Motor neuron (in vitro differentiated cells): Measurements from ENCODE around the gene VSTM4. TPM values are rescaled to one million over a fixed set of nuclear protein-coding genes. Genes with fewer than 3 reads are reported as not detected.

ENCODE experiments used
- ATAC-seq, 8 experiments: fragments of 200-7000 bp; cut with Tn5 transposase; replicated peaks in 6 of 8; 2 replicates each; pipeline ENCODE4 v1.8.0; 2021; ENCODE audit warnings: mild to moderate bottlenecking in 8 of 8, moderate library complexity in 8 of 8
- H3K27ac ChIP-seq, 2 donors: fragments of 250-450 bp; sonication (Bioruptor Pico); 2 replicates each; pipeline ENCODE4 v1.9.0; 2021; ENCODE audit warnings: antibody characterized with exemption in 2 of 2, mild to moderate bottlenecking in 2 of 2, moderate library complexity in 1 of 2
- H3K4me1 ChIP-seq, 2 donors: fragments of 250-450 bp; sonication (Bioruptor Pico); replicated peaks in 1 of 2; 2 replicates each; pipeline ENCODE4 v1.6.1; 2021; ENCODE audit warnings: antibody characterized with exemption in 2 of 2, mild to moderate bottlenecking in 2 of 2, moderate library complexity in 1 of 2
- H3K4me3 ChIP-seq, 5 donors: fragments of 250-450 bp; sonication (Bioruptor Pico); 2 replicates each; pipeline ENCODE4 v1.9.0; 2021; ENCODE audit warnings: antibody characterized with exemption in 5 of 5, mild to moderate bottlenecking in 5 of 5, moderate library complexity in 4 of 5
- WGBS, 10 experiments: fragments of 450-650 bp; shearing (Covaris generic); methylation state at CpG; one replicate each; pipeline ENCODE4 v1.0.0; 2022; 5-methylcytosine and 5-hydroxymethylcytosine counted together
- in situ Hi-C, 9 experiments: fragments of 400-800 bp; cut with MboI; loops; one replicate each; pipeline ENCODE4 v1.15.0; 2021; ENCODE audit warnings: low sequenced_read_pairs in 9 of 9, low pct_unique_long_range_greater_than_20kb in 2 of 9; ENCODE audit not compliant: unreplicated experiment in 9 of 9
- total RNA-seq, 8 experiments: library from RNA; unstranded; fragments of 300-600 nt; gene quantifications; 2 replicates each; pipeline versions ENCODE4 v1.2.3 to v1.2.4, GENCODE V29; 2022

Gene VSTM4
- total RNA-seq, 8 experiments from 2014 or later, result 0.24 to 19.0 (median 2.0) TPM

DNA sequence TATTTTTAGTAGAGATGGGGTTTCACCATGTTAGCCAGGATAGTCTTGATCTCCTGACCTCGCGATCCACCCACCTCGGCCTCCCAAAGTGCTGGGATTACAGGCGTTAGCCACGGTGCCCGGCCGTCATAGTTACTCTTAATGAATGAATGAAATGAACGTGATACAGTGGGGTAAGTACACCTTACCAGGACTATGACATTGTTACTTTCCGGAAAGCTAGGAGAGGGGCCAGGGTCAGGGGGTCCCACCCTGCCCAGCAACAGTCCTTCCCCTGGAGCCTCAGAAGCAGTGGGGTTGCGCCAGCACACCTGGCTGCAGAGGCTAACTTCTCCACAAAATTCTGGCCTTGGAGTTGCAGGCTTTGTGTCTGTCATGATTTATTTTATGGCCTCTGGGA lies 21.4 kb downstream of the VSTM4 start:
- in situ Hi-C loops, result no loop called here
- Histone ChIP-seq H3K27ac (peak overlapping the region in 1 of 2 donors; percentile 18), H3K4me3 (no peak overlapping the region), H3K4me1 (peaks cover 29 to 30% of the 10 kb centered on the region in 2 donors)
- no peak for ATAC-seq
- 90 to 100% (median 97%) methylated on average over 1 to 6 of the region's 10 CpGs; no CpG with 5 or more reads in 5 of the 10 experiments for WGBS, 10 experiments

DNA sequence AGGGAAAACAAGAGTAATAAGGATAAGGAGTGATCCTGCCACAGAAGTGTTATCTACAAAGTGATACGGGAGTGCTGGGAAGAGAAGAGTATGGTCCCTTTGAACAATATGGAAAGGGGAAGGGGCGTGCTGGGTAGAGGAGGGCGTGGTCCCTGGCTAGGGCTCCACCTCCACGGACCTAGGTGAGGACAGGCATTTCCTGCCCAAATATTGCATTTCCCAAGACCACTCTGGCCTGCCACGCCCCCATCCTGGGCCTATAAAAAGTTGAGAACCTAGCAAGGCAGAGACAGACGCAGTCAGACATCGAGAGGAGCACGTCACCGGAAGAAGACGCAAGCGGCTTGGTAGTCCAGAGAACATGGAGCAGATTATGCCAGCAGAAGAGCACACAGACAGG lies 22.8 kb downstream of the VSTM4 start:
- ATAC-seq, result no peak
- Histone ChIP-seq H3K4me1 (peaks cover 29% of the 10 kb centered on the region in 2 donors), H3K27ac (no peak overlapping the region), H3K4me3 (no peak overlapping the region)
- in situ Hi-C loops, result no loop called here
- 54 to 100% (median 86%) methylated on average over 1 to 9 of the region's 11 CpGs; no CpG with 5 or more reads in 1 of the 10 experiments for WGBS, 10 experiments

DNA sequence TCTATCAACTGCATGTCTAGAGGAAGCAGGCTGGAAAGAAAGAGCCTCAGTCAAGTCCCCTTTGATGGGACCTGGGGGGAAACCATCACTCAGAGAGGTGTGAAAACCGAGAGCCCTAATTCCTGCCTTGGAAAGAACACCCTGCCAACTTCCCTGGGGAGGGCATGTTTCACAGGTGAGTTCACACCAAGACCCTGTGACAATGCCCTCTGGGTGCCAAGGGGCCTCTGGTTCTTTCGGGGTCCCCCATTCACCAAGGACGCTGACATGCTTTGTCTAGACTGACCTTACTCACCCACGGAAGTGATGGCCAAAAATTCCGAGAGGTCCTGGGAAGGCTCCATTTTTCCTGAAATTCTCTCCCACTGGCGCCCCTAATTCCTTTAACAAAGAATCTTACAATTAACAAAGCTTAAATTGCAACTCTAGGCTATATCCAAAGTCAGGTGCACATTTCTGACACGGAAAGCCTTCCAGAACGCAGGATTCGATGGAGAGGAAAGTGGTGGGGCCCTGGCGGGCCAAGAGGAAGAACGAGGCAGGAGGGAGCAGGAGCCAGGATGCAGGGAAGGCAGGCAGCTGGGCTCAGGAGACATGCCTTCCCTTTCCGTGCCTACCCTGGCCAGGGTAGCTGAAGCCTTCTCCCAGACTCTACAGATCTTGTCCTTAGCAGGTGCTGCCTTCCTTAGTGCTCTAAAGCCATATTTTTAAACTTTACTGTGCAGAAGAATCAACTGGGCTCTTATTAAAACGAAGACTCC lies 23.7 kb downstream of the VSTM4 start:
- in situ Hi-C loops, result no loop called here
- ATAC-seq, result no peak
- peaks cover 24 to 27% of the 10 kb centered on the region in 2 donors for H3K4me1 ChIP-seq
- no peak overlapping the region for H3K4me3 ChIP-seq
- no peak overlapping the region for H3K27ac ChIP-seq
- WGBS, 10 experiments, result 70 to 100% (median 86%) methylated on average over 1 to 8 of the region's 13 CpGs; no CpG with 5 or more reads in 1 of the 10 experiments

DNA sequence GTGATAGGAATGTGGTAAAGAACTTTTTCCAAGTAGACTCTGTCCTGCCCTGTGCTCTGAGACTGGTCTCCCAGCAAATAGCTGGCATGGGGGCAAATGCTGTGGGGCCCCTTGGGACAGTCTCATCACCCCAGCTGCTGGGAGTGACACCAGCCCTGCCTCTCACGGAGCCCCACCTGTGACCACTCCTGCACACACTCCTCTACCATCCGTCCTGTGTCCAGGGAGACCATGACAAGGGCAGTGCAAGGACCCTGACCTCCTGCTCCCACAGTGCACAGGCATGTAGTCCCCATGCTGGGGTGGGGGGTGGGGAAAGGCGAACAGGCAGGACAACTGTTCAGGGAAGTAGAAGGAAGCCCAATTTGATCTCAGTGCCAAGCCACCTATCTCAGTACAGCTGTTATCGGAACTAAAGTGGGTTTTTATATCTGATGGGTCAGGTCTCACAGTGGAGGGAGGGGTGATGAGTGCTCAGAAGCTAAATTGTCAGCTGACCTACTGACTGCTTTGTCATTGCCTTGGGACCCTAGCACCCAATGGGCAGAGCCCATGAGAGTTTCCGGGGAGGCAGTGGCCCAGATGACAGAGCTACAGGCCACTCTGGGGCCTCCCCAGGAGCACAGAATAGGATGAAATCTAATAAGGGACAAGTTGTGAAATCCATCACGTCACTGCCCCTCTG lies 24.5 kb downstream of the VSTM4 start:
- 50 to 100% (median 91%) methylated on average over 1 to 4 of the region's 6 CpGs; no CpG with 5 or more reads in 6 of the 10 experiments for WGBS, 10 experiments
- Histone ChIP-seq H3K4me3 (no peak overlapping the region), H3K4me1 (peaks cover 19 to 21% of the 10 kb centered on the region in 2 donors), H3K27ac (no peak overlapping the region)
- ATAC-seq, result no peak
- in situ Hi-C loops, result no loop called here

DNA sequence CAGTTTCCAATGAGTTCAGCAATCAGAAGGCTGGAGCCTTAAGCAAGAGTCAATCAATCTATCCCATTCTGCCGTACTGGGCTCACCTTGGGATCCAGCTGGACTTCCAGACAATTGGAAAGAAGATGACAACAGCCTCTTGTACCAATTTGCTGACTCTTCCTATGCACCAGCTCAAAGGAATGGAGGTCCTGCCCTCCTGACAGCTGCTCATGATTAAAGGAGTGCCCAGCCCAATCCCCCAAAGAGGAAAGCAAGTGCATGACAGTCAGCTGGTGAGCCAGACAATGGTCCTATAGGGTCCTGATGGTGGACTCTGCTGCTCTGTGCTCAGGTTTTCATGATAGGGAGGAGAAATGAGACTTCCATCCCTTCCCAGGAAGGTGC lies 25.1 kb downstream of the VSTM4 start:
- Histone ChIP-seq H3K4me3 (no peak overlapping the region), H3K4me1 (peaks cover 13 to 15% of the 10 kb centered on the region in 2 donors), H3K27ac (no peak overlapping the region)
- in situ Hi-C loops, result no loop called here
- no peak for ATAC-seq
- WGBS, 10 experiments, result 0 to 83% (median 67%) methylated on average over 1 of the region's 1 CpG; no CpG with 5 or more reads in 5 of the 10 experiments

DNA sequence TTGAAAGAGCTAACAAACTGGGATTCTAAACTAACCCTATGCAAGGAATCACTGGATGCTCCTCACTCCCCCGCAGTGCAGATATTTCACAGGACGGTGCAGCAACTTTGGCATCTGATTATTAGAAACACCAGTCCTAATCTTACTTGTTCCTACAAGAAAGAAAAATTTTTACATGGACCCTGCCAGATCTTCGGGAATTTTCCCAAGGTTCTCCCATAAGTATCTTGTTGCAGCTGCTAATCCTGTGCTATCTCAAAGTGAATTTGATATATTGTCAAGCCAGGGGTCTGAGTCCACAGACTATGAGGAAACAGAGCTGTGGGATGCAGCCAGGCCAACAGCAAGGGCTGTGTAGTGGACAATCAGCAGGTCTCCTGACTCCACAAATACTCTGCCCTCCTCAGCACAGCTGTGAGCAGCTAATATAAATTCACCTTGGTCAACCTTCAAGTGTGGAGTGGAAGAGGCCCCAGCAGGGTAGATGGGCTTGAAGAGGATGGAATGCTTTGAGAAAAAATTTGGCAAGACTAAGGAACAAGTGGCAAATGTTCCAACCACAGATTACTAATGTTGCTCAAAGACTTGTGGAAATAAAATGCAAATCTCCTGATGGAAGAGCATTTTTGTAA lies 25.6 kb downstream of the VSTM4 start:
- WGBS, 10 experiments, result 40 to 100% (median 79%) methylated on average over 1 to 3 of the region's 3 CpGs; no CpG with 5 or more reads in 4 of the 10 experiments
- in situ Hi-C loops, result no loop called here
- no peak for ATAC-seq
- H3K4me1 ChIP-seq, result peaks cover 8 to 10% of the 10 kb centered on the region in 2 donors
- no peak overlapping the region for H3K27ac ChIP-seq
- no peak overlapping the region for H3K4me3 ChIP-seq

DNA sequence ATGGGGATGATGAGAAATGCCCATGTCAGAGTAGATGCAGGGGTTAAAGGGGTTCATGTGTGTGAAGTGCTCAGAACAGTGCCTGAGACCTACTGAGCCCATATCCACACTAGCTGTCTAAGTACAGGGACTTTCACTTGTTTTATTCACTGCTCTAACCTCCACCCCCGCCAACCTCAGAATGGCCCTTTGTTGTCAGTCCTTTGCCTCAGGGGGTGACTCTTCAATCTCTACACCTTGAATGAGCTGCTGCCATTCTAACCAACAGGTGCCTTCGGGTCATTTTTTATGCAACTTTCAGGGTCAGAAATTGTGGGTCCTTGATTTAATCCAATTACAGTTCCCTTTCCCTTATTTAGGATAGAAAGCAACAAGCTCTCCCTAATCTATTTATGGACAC lies 26.2 kb downstream of the VSTM4 start:
- in situ Hi-C loops, result no loop called here
- H3K27ac ChIP-seq, result no peak overlapping the region
- H3K4me1 ChIP-seq, result peaks cover 2 to 4% of the 10 kb centered on the region in 2 donors
- no peak overlapping the region for H3K4me3 ChIP-seq
- WGBS, 10 experiments, result 29 to 100% (median 75%) methylated on average over 1 to 2 of the region's 2 CpGs; no CpG with 5 or more reads in 3 of the 10 experiments
- no peak for ATAC-seq

DNA sequence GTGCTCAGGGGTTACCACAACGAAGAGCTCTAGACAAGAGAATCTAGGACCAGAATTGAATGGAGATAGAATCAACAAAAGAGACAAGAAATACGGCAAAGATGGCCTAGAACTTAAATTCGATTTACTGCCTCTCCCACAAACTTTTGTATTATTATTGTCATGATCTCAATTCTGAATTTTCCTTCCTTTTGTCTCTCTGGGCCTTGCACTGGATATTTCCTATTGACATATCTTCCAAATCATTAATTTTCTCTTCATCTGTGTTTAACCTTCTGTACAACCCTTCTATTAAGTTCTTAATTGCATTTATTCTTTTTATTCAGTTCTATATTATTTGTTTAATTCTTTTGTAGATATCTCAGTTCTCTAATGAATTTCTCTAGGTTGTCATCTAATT lies 28.4 kb downstream of the VSTM4 start:
- no peak for ATAC-seq
- H3K4me3 ChIP-seq, result no peak overlapping the region
- peaks cover 10 to 16% of the 10 kb centered on the region in 2 donors for H3K4me1 ChIP-seq
- 63 to 91% (median 73%) methylated on average over 2 to 3 of the region's 3 CpGs; no CpG with 5 or more reads in 1 of the 10 experiments for WGBS, 10 experiments
- H3K27ac ChIP-seq, result no peak overlapping the region
- in situ Hi-C loops, result no loop called here

DNA sequence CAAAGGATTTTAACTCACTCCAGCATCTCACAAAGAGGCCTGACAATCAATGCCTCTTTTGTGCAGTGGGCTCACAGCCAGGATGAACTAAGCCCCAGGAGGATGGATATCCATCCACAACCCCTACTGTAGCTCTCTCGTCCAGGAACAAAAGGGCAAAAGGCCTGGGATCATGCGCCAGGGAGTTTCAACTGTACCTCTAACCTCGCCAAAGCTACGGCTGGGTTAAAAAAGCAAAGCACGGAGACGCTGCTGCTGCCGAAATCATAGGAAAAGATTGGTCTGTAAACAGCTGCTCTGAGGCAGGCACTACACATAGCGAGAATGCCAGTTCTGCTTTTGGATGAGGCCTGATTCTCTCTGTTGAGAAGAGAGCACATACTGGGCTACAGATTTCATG lies 32.1 kb downstream of the VSTM4 start:
- in situ Hi-C loops, result no loop called here
- H3K27ac ChIP-seq, result peak overlapping the region in 1 of 2 donors; percentile 48
- 40 to 92% (median 76%) methylated on average over 2 to 8 of the region's 8 CpGs; no CpG with 5 or more reads in 3 of the 10 experiments for WGBS, 10 experiments
- H3K4me1 ChIP-seq, result peaks cover 10 to 16% of the 10 kb centered on the region in 2 donors
- ATAC-seq, result peak in 3 of 8 experiments; percentile 31 to 65 (median 33)
- no peak overlapping the region for H3K4me3 ChIP-seq

DNA sequence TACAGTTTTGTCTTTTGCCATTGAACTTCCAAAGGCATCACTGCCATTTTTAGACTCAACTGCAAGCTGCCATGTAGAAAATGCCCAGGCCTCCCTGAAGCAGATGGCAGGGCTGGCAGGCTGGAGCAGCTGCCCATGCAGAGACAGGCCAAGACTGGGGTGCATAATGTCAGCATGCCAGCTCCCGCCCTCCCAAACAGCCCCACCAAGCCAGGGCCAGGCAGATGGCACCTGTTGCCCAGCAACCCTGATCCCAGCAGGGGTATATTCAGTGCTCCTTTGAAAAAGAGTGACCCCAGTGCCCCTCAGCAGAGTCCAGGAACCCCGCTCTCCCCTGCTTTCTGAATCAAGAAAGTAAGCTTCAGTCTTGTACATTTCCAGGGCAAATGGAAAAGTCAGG lies 32.6 kb downstream of the VSTM4 start:
- Histone ChIP-seq H3K27ac (no peak overlapping the region), H3K4me1 (peaks cover 10 to 16% of the 10 kb centered on the region in 2 donors), H3K4me3 (no peak overlapping the region)
- WGBS, 10 experiments, result 67 to 100% (median 80%) methylated on average over 1 to 2 of the region's 2 CpGs; no CpG with 5 or more reads in 5 of the 10 experiments
- ATAC-seq, result peak in 3 of 8 experiments; percentile 37 to 75 (median 47)
- in situ Hi-C loops, result no loop called here

DNA sequence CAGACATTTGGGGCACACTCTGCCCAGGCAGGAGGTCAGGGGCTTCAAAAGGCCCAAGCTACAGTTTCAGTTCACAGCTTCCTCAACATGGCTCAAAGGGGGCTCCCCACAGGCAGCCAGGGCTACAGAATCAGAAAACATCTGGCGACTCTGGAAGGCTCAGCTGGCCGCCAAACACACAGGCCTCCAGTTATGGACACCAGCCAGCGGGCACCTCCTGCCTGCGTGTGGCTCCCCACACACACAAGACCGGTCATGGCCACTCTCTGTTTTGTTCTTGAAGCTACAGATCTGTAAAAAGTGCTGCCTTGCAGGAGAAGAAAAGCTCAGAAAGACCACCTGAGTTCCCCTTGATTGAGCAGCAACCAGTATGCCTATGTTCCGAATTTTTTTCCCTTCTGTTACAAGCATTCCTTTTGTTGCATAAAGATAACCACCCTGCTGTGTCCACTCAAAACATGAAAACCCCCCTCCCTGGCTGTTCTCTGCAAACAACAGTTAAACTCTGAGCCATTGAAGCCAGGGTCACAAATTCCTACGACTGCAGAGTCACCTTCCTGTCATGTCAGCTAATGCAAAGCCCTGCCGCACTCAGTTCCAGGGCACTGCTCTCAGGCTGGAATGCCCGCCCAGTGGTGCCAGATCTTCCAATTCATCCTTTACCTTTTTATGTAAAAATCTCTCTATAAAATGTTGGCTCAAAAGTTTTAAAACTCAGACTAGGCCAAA lies 33.6 kb downstream of the VSTM4 start:
- peaks cover 10 to 16% of the 10 kb centered on the region in 2 donors for H3K4me1 ChIP-seq
- H3K27ac ChIP-seq, result no peak overlapping the region
- in situ Hi-C loops, result no loop called here
- ATAC-seq, result peak in 1 of 8 experiments; percentile 40
- 18 to 75% (median 47%) methylated on average over 1 to 6 of the region's 9 CpGs; no CpG with 5 or more reads in 1 of the 10 experiments for WGBS, 10 experiments
- H3K4me3 ChIP-seq, result no peak overlapping the region

DNA sequence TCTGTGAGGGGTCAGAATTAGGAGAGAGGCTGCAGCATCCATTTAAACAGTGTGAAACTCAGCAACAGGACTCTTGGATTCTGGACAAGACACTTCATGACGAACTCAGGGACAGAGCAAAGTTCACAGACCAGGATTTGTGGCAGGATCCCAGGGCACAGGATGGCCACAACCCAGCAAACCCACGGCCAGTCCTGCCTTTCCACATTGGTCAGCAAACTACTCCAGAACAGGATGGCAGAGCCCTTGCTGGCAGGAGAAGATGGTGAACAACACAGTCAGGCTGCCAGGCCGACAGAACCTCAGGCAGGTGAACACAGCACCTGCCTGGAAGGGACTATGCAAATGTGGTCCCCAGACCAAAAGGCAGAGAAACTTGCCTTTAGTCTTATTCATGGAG lies 34.4 kb downstream of the VSTM4 start:
- ATAC-seq, result no peak
- H3K4me3 ChIP-seq, result no peak overlapping the region
- in situ Hi-C loops, result no loop called here
- peaks cover 10 to 16% of the 10 kb centered on the region in 2 donors for H3K4me1 ChIP-seq
- WGBS, 10 experiments, result 17 to 86% (median 64%) methylated on average over 1 to 3 of the region's 3 CpGs; no CpG with 5 or more reads in 4 of the 10 experiments
- no peak overlapping the region for H3K27ac ChIP-seq
